ENCODE results near the gene KRTAP5-5.

DNA sequence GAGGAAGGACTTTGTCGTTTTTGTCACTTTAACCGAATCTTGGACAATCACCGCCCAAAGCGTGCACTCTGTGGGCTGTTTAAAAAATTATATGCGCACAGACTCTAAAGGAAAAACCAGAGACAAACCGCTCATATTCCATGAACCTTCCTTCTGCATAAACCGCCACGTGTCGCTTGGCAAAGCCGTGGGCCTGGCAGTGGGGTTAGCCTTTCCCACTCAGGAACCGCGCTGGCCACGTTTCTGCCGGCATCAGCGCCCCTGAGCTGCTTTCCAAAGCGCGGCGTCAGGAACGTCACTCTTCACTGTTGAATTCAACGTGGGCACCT lies 22.8 kb downstream of the KRTAP5-5 start:
- no peak for TF ChIP-seq ZNF274 (IDR thresholded peaks at IDR 0.05; ENCODE audit: low read depth, low read length)
- no peak for TF ChIP-seq YY1 (IDR thresholded peaks at IDR 0.05; ENCODE audit: insufficient read depth, insufficient read length)
- TF ChIP-seq SUZ12 (IDR thresholded peaks at IDR 0.05; ENCODE audit: extremely low read depth, insufficient read depth, insufficient read length), result no peak

Data from NT2/D1 (cell line).